HEK293 (cell line): ENCODE measurements around the gene MSRB2.

Experiments used
- MYNN ChIP-seq: fragments of 450-650 bp; formaldehyde crosslinking; IDR thresholded peaks from 2 replicates; pipeline ENCODE4 v1.5.1; 2016; ENCODE audit warnings: missing biosample characterization, missing genetic modification characterization, borderline replicate concordance
- REPIN1 ChIP-seq: fragments of 450-650 bp; formaldehyde crosslinking; IDR thresholded peaks from 2 replicates; pipeline ENCODE4 v1.5.1; 2017; ENCODE audit warnings: missing biosample characterization, missing genetic modification characterization, low read depth
- TCF7L2 ChIP-seq: IDR thresholded peaks from 2 replicates; pipeline ENCODE4 v1.6.1; 2011; ENCODE audit warnings: low read depth, mild to moderate bottlenecking, inconsistent platforms, low read length, moderate library complexity, borderline replicate concordance
- ZFP41 ChIP-seq: fragments of 450-650 bp; formaldehyde crosslinking; IDR thresholded peaks from 2 replicates; pipeline ENCODE4 v1.5.1; 2016; ENCODE audit warnings: missing biosample characterization, missing genetic modification characterization, borderline replicate concordance
- ZNF175 ChIP-seq: fragments of 450-650 bp; formaldehyde crosslinking; IDR thresholded peaks from 2 replicates; pipeline ENCODE4 v1.5.1; 2016; ENCODE audit warnings: missing biosample characterization, missing genetic modification characterization
- ZNF274 ChIP-seq, 2 experiments: fragments of 200-500 bp in 1 of 2; fragments of 450-650 bp in 1 of 2; sonication (Bioruptor generic) in 1 of 2; formaldehyde crosslinking in 1 of 2; IDR thresholded peaks; 2 replicates each; pipeline versions ENCODE4 v1.5.1 to v1.6.1; 2014 to 2016; ENCODE audit warnings: borderline replicate concordance in 1 of 2, inconsistent platforms in 1 of 2, low read length in 1 of 2, missing biosample characterization in 1 of 2, missing genetic modification characterization in 1 of 2
- TF ChIP-seq, protein P1 (sequence below): fragments of 450-650 bp; formaldehyde crosslinking; IDR thresholded peaks from 2 replicates; pipeline ENCODE4 v1.5.1; 2016; ENCODE audit warnings: missing biosample characterization, missing genetic modification characterization
- TF ChIP-seq, protein P2 (sequence below): fragments of 450-650 bp; formaldehyde crosslinking; IDR thresholded peaks from 2 replicates; pipeline ENCODE4 v1.5.1; 2016; ENCODE audit warnings: missing biosample characterization, missing genetic modification characterization
- TF ChIP-seq, protein P3 (sequence below): fragments of 450-650 bp; formaldehyde crosslinking; IDR thresholded peaks from 2 replicates; pipeline ENCODE4 v1.5.0; 2017; ENCODE audit warnings: missing biosample characterization, missing genetic modification characterization, borderline replicate concordance
- TF ChIP-seq, protein P4 (sequence below): sonication (generic); formaldehyde crosslinking; IDR thresholded peaks from 2 replicates; pipeline ENCODE4 v1.8.1; 2022; ENCODE audit warnings: mild to moderate bottlenecking, moderate library complexity, missing genetic modification reagents

DNA sequence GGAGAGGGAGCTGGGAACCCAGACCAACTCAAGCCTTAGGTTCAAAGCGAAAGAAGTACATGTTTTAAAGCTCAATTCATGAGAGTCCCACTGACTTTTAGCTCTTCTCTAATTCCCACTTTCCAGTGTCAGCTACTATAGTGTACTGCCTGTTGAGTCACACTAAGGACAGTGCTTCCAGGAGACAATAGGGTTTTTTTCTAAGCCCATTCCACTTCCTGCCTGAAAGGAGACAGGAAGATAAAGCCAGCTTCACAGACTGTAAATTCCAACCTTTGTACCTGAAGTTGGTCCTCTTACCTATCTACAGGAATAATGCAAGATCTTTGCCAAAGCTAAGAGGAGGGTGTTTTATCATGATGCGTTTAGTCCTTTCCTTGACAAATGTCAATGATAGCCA is 4.4 kb downstream of the MSRB2 start:
- TF ChIP-seq, protein P1, sequence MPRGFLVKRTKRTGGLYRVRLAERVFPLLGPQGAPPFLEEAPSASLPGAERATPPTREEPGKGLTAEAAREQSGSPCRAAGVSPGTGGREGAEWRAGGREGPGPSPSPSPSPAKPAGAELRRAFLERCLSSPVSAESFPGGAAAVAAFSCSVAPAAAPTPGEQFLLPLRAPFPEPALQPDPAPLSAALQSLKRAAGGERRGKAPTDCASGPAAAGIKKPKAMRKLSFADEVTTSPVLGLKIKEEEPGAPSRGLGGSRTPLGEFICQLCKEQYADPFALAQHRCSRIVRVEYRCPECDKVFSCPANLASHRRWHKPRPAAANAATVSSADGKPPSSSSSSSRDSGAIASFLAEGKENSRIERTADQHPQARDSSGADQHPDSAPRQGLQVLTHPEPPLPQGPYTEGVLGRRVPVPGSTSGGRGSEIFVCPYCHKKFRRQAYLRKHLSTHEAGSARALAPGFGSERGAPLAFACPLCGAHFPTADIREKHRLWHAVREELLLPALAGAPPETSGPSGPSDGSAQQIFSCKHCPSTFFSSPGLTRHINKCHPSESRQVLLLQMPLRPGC, result no peak
- TF ChIP-seq, protein P2, sequence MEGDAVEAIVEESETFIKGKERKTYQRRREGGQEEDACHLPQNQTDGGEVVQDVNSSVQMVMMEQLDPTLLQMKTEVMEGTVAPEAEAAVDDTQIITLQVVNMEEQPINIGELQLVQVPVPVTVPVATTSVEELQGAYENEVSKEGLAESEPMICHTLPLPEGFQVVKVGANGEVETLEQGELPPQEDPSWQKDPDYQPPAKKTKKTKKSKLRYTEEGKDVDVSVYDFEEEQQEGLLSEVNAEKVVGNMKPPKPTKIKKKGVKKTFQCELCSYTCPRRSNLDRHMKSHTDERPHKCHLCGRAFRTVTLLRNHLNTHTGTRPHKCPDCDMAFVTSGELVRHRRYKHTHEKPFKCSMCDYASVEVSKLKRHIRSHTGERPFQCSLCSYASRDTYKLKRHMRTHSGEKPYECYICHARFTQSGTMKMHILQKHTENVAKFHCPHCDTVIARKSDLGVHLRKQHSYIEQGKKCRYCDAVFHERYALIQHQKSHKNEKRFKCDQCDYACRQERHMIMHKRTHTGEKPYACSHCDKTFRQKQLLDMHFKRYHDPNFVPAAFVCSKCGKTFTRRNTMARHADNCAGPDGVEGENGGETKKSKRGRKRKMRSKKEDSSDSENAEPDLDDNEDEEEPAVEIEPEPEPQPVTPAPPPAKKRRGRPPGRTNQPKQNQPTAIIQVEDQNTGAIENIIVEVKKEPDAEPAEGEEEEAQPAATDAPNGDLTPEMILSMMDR, result no peak
- TF ChIP-seq REPIN1 (tag by site-specific recombination) (no peak), ZFP41 (tag by site-specific recombination) (no peak), ZNF175 (no peak), MYNN (no peak), ZNF274 (IDR thresholded peaks at IDR 0.05; ENCODE audit: low read length) (no peak), ZNF274 (tag by site-specific recombination; IDR thresholded peaks at IDR 0.05; ENCODE audit: borderline replicate concordance) (no peak), TCF7L2 (no peak)
- TF ChIP-seq, protein P3, sequence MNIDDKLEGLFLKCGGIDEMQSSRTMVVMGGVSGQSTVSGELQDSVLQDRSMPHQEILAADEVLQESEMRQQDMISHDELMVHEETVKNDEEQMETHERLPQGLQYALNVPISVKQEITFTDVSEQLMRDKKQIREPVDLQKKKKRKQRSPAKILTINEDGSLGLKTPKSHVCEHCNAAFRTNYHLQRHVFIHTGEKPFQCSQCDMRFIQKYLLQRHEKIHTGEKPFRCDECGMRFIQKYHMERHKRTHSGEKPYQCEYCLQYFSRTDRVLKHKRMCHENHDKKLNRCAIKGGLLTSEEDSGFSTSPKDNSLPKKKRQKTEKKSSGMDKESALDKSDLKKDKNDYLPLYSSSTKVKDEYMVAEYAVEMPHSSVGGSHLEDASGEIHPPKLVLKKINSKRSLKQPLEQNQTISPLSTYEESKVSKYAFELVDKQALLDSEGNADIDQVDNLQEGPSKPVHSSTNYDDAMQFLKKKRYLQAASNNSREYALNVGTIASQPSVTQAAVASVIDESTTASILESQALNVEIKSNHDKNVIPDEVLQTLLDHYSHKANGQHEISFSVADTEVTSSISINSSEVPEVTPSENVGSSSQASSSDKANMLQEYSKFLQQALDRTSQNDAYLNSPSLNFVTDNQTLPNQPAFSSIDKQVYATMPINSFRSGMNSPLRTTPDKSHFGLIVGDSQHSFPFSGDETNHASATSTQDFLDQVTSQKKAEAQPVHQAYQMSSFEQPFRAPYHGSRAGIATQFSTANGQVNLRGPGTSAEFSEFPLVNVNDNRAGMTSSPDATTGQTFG (tag by site-specific recombination), result no peak
- TF ChIP-seq, protein P4, sequence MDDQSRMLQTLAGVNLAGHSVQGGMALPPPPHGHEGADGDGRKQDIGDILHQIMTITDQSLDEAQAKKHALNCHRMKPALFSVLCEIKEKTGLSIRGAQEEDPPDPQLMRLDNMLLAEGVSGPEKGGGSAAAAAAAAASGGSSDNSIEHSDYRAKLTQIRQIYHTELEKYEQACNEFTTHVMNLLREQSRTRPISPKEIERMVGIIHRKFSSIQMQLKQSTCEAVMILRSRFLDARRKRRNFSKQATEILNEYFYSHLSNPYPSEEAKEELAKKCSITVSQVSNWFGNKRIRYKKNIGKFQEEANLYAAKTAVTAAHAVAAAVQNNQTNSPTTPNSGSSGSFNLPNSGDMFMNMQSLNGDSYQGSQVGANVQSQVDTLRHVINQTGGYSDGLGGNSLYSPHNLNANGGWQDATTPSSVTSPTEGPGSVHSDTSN (CRISPR knock-in tag), result no peak
